HG03442 (cell line): ENCODE measurements around the gene UBFD1.
"Not testable (repeated sequence)": the region's sequence is repeated elsewhere in the genome, so short reads cannot be mapped to it uniquely, and the experiment has no call there.

ENCODE experiments used
- ATAC-seq: cut with Tn5 transposase; IDR thresholded peaks from one replicate; pipeline ENCODE4 v1.9.1; 2021; ENCODE audit warnings: mild to moderate bottlenecking, moderate library complexity; ENCODE audit not compliant: unreplicated experiment

Gene UBFD1

DNA sequence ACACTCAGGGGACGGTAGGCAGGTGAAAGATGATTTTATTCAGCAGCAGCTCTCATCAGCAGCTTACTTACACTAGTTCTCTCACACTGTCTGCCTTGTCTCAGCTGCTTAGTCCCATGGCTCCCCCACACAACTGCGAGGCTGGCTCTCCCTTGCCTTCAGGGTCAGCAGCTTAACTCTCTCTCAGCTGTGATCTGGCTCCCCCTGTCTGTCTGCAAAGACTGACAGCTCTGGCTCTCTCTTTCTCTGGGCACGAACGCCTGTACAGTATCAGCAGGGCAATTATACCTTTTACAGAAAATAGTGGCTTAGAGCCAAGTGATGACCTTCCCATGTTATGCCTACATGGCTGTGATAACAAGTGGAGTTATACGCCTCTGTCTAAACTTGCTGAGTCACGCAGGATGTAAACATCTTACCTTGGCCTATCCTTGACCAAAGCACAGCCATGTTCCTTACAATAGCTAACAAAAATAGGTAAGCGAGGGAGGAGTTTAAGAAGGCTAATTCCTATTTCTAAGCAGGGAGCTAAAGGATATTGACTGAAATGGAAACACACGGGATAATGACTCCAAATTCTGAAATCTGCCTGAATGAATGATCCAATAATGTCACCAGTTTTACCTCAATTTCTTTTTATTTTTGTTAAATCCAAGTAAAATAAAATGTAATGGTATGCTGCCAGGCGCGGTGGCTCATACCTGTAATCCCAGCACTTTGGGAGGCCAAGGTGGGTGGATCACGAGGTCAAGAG is 39.7 kb downstream of the UBFD1 start:
- no peak for ATAC-seq

- ATAC-seq = no peak
Measured at GRCh38 chr16:23607726-23608125, 50.2 kb downstream of the UBFD1 start.

- no peak for ATAC-seq
Measured at GRCh38 chr16:23608194-23608593, 50.7 kb downstream of the UBFD1 start.

GRCh38 chr16:23609929-23610328 is 52.4 kb downstream of the UBFD1 start:
- no peak for ATAC-seq

- not testable (repeated sequence) for ATAC-seq
Measured at GRCh38 chr16:23610905-23611304, 53.4 kb downstream of the UBFD1 start.

GRCh38 chr16:23611936-23612335 is 54.4 kb downstream of the UBFD1 start:
- ATAC-seq = no peak

DNA sequence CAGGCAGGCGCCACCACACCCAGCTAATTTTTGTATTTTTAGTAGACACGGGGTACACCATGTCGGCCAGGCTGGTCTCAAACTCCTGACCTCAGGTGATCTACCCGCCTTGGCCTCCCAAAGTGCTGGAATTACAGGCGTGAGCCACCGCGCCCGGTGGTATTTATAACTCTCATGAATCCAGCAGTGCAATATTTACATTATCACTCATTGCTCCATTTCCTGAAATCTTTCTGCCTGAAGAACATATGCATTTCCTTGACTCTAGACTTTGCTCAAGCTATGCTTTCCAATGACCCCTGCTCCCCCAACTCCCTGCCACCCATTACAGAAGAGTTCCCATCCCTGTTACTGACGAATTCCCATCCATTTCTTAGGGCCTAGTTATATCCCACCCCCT is 58.3 kb downstream of the UBFD1 start:
- no peak for ATAC-seq
